ENCODE results near the gene SLC25A26. TPM values are rescaled to one million over a fixed set of nuclear protein-coding genes. Genes with fewer than 3 reads are reported as not detected.

Gene SLC25A26
- total RNA-seq, 3 donors from 2014 or later: 15.9 to 25.8 (median 20.2) TPM

GRCh38 chr3:66392966-66393332 is 172.1 kb downstream of the SLC25A26 start:
- Histone ChIP-seq H3K4me1 (ENCODE audit: low read depth) (no peaks in the 10 kb centered on the region), H3K4me3 (no peak overlapping the region), H3K36me3 (ENCODE audit: low read depth) (peaks cover 7% of the 10 kb centered on the region), H3K9me3 (no peaks in the 10 kb centered on the region)
- intact Hi-C loops (cut with DNase I, micrococcal nuclease): no loop called here
- no peak for ATAC-seq
- DNase-seq: no peak
- TF ChIP-seq CTCF (IDR thresholded peaks at IDR 0.05): no peak

- Histone ChIP-seq H3K4me1 (ENCODE audit: low read depth) (no peaks in the 10 kb centered on the region), H3K4me3 (no peak overlapping the region), H3K9me3 (no peaks in the 10 kb centered on the region), H3K36me3 (ENCODE audit: low read depth) (peaks cover 7% of the 10 kb centered on the region)
- TF ChIP-seq CTCF (IDR thresholded peaks at IDR 0.05): no peak
- no peak for DNase-seq
- intact Hi-C loops (cut with DNase I, micrococcal nuclease): no loop called here
- peak; percentile 12 for ATAC-seq
These were observed 172.7 kb downstream of the SLC25A26 start for GRCh38 chr3:66393333-66394005.

GRCh38 chr3:66394019-66394752 is 173.4 kb downstream of the SLC25A26 start:
- no peak for TF ChIP-seq CTCF (IDR thresholded peaks at IDR 0.05)
- peak; percentile 72 for ATAC-seq
- Histone ChIP-seq H3K4me3 (no peak overlapping the region), H3K4me1 (ENCODE audit: low read depth) (no peaks in the 10 kb centered on the region), H3K36me3 (ENCODE audit: low read depth) (peaks cover 7% of the 10 kb centered on the region), H3K9me3 (no peaks in the 10 kb centered on the region)
- intact Hi-C loops (cut with DNase I, micrococcal nuclease): no loop called here
- DNase-seq: no peak

GRCh38 chr3:66394753-66395249 is 174.0 kb downstream of the SLC25A26 start:
- no peak overlapping the region for H3K4me3 ChIP-seq
- no peak for ATAC-seq
- intact Hi-C loops (cut with DNase I, micrococcal nuclease): no loop called here
- no peaks in the 10 kb centered on the region for H3K9me3 ChIP-seq
- no peak for TF ChIP-seq CTCF (IDR thresholded peaks at IDR 0.05)
- H3K4me1 ChIP-seq (ENCODE audit: low read depth): no peaks in the 10 kb centered on the region
- H3K36me3 ChIP-seq (ENCODE audit: low read depth): peaks cover 7% of the 10 kb centered on the region
- no peak for DNase-seq

- H3K9me3 ChIP-seq: no peaks in the 10 kb centered on the region
- H3K4me1 ChIP-seq (ENCODE audit: low read depth): no peaks in the 10 kb centered on the region
- H3K36me3 ChIP-seq (ENCODE audit: low read depth): peaks cover 7% of the 10 kb centered on the region
- no peak for TF ChIP-seq CTCF (IDR thresholded peaks at IDR 0.05)
- no peak for ATAC-seq
- DNase-seq: no peak
- intact Hi-C loops (cut with DNase I, micrococcal nuclease): no loop called here
- no peak overlapping the region for H3K4me3 ChIP-seq
These were observed 174.8 kb downstream of the SLC25A26 start for GRCh38 chr3:66395635-66396034.
